Measurements from ENCODE around the gene IL1RAPL2.

IL1RAPL2 gene

GRCh38 chrX:105265093-105265492, 699.1 kb downstream of the IL1RAPL2 start:
- no peak for DNase-seq (ENCODE audit: low read depth)
- no peak overlapping the region for H3K4me3 ChIP-seq (ENCODE audit: low read length)
- no peak for TF ChIP-seq CTCF (conservative IDR thresholded peaks at IDR 0.05; ENCODE audit: low read depth, low read length)

- H3K4me3 ChIP-seq (ENCODE audit: low read length), result no peak overlapping the region
- DNase-seq (ENCODE audit: low read depth), result no peak
- TF ChIP-seq CTCF (conservative IDR thresholded peaks at IDR 0.05; ENCODE audit: low read depth, low read length), result no peak
Measured at GRCh38 chrX:105266456-105266855, 700.5 kb downstream of the IL1RAPL2 start.

GRCh38 chrX:105267167-105267566, 701.2 kb downstream of the IL1RAPL2 start:
- no peak for TF ChIP-seq CTCF (conservative IDR thresholded peaks at IDR 0.05; ENCODE audit: low read depth, low read length)
- no peak for DNase-seq (ENCODE audit: low read depth)
- no peak overlapping the region for H3K4me3 ChIP-seq (ENCODE audit: low read length)

- no peak for DNase-seq (ENCODE audit: low read depth)
- no peak for TF ChIP-seq CTCF (conservative IDR thresholded peaks at IDR 0.05; ENCODE audit: low read depth, low read length)
Measured at GRCh38 chrX:105269386-105269785, 703.4 kb downstream of the IL1RAPL2 start.

GRCh38 chrX:105273326-105273725, 707.3 kb downstream of the IL1RAPL2 start:
- no peak for DNase-seq (ENCODE audit: low read depth)
- no peak for TF ChIP-seq CTCF (conservative IDR thresholded peaks at IDR 0.05; ENCODE audit: low read depth, low read length)
- no peak overlapping the region for H3K4me3 ChIP-seq (ENCODE audit: low read length)

More at GRCh38 chrX:105269386-105269785, 703.4 kb downstream of the IL1RAPL2 start:
- H3K4me3 ChIP-seq (ENCODE audit: low read length), result no peak overlapping the region

GRCh38 chrX:105274091-105274490, 708.1 kb downstream of the IL1RAPL2 start:
- no peak for DNase-seq (ENCODE audit: low read depth)
- TF ChIP-seq CTCF (conservative IDR thresholded peaks at IDR 0.05; ENCODE audit: low read depth, low read length), result no peak
- H3K4me3 ChIP-seq (ENCODE audit: low read length), result no peak overlapping the region

- H3K4me3 ChIP-seq (ENCODE audit: low read length), result no peak overlapping the region
- no peak for TF ChIP-seq CTCF (conservative IDR thresholded peaks at IDR 0.05; ENCODE audit: low read depth, low read length)
- no peak for DNase-seq (ENCODE audit: low read depth)
Measured at GRCh38 chrX:105277132-105277531, 711.1 kb downstream of the IL1RAPL2 start.

Data from retinal pigment epithelial cell (primary cell).